Fibroblast of pulmonary artery (primary cell): ENCODE results near the gene MEIOB.

Experiments
- DNase-seq: peaks from one replicate; pipeline ENCODE4 v3.0.0-alpha.2; 2010; ENCODE audit warnings: low read depth
- H3K4me3 ChIP-seq: replicated peaks from 2 replicates; pipeline ENCODE4 v1.5.1; 2011; ENCODE audit warnings: low read depth, mild to moderate bottlenecking, control low read depth, low read length, moderate library complexity
- TF ChIP-seq, protein P1 (sequence below): IDR thresholded peaks from 2 replicates; pipeline ENCODE4 v1.5.1; 2011; ENCODE audit warnings: mild to moderate bottlenecking, control low read depth, low read length, inconsistent platforms; ENCODE audit errors: missing control alignments

Gene MEIOB

DNA sequence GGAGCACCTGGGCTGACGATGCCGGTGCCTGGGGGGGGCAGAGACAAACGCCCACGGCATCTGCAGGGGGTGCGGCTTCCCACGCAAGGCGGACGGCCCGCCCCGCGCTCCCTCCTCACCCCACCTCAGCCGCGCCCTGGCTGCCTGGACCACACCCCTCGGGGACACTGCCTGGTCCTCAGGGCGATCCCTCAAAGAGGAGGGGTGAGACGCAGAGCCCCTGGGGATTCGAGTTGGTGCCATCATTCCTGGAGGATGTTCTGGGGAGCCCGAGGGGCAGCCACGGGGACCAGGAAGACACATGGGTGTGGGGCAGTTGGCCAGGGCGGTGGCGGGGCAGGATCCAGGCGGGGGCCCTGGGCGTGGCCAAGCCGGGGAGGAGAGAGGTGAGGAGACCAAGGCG, 82.3 kb downstream of the MEIOB start:
- TF ChIP-seq, protein P1, sequence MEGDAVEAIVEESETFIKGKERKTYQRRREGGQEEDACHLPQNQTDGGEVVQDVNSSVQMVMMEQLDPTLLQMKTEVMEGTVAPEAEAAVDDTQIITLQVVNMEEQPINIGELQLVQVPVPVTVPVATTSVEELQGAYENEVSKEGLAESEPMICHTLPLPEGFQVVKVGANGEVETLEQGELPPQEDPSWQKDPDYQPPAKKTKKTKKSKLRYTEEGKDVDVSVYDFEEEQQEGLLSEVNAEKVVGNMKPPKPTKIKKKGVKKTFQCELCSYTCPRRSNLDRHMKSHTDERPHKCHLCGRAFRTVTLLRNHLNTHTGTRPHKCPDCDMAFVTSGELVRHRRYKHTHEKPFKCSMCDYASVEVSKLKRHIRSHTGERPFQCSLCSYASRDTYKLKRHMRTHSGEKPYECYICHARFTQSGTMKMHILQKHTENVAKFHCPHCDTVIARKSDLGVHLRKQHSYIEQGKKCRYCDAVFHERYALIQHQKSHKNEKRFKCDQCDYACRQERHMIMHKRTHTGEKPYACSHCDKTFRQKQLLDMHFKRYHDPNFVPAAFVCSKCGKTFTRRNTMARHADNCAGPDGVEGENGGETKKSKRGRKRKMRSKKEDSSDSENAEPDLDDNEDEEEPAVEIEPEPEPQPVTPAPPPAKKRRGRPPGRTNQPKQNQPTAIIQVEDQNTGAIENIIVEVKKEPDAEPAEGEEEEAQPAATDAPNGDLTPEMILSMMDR: no peak
- H3K4me3 ChIP-seq: no peak overlapping the region

DNA sequence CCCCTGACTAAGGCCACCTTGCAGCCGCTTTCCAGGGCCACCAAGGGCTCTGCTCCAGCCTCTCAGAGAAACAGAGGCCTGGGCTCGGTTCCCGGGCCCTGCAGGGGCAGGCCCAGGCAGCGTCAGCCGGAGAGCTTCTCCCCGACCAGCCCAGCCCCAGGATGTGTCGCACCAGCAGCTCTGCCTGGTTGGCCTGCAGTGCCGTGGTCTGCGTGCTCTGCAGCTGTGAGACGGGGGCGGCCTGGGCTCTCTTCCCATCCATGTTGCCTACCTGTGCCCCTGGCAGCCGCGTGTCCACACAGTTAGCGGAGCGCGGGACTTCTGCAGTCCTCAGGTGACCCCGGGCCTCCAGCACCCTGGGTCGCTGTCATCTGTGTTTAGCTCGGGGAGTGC, 83.3 kb downstream of the MEIOB start:
- no peak overlapping the region for H3K4me3 ChIP-seq
- DNase-seq: no peak
- TF ChIP-seq, protein P1: no peak

More for the DNA sequence above, 82.3 kb downstream of the MEIOB start:
- no peak for DNase-seq

DNA sequence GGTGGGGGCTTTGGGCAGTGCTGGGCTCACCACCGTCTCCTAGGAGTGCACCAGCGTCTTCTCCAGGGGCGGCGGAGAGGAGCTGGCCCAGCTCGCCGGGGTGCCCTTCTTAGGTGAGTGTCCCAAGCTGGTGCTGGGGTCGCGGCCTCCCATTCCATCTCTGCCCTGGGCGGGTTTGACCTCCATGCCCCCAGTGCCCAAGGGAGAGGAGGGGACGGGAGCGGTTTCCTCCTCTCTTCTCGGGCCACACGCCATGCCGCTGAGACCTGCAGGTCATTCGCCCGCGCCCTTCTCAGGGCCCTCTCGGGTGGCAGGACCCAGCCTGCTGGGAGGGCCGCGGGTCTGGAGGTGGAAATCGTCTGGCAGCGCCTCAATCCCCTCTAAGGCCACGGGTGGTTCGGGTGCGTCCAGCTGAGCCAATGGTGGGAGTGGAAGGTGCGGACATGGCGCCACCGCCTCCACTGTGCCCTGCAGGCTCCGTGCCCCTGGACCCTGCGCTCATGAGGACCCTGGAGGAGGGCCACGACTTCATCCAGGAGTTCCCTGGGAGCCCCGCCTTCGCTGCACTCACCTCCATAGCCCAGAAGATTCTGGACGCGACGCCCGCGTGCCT, 83.8 kb downstream of the MEIOB start:
- TF ChIP-seq, protein P1: no peak
- no peak for DNase-seq
- no peak overlapping the region for H3K4me3 ChIP-seq

DNA sequence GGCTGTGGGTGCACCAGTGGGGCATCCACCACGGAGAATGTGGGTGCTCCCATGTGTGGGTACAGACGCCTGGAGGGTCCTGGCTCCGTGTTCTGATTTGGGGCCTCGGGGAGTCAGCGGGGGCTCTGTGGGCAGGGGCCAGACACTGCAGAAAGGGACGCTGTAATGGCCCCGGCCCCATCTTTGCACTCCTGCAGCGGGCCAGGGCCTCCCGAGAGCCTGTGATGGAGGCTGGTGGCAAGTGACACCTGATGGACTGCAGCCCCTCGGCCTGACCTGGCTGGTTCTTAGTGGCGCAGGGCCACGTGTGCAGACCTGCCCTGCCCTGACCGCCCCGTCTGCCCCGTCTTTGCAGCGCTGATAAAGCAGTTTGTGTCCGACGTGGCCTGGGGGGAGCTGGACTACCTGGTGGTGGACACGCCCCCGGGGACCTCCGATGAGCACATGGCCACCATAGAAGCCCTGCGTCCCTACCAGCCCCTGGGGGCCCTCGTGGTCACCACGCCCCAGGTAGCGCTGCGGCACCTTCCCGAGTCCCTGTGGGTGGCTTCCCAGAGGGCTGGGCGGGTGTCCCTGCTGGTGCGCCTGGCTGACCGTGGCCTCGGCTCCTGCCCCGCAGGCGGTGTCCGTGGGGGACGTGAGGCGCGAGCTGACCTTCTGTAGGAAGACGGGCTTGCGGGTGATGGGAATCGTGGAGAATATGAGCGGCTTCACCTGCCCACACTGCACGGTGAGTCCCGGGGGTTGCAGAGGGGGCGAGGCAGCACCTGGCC, 84.5 kb downstream of the MEIOB start:
- no peak for DNase-seq
- TF ChIP-seq, protein P1: no peak
- no peak overlapping the region for H3K4me3 ChIP-seq

DNA sequence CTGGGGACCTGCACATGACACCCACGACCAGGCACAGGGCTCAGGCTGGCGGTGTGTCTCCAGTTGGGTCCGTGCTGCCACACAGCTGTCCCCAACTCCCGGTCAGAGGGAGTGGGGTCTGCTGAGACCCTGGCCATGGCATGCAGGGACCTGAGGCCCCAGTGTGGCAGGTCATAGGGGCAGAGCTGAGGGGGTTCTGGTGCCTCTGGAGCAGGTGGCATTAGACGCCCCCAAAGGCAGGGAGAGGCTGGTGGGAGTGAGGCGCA, 85.0 kb downstream of the MEIOB start:
- no peak for DNase-seq
- H3K4me3 ChIP-seq: no peak overlapping the region
- TF ChIP-seq, protein P1: no peak

DNA sequence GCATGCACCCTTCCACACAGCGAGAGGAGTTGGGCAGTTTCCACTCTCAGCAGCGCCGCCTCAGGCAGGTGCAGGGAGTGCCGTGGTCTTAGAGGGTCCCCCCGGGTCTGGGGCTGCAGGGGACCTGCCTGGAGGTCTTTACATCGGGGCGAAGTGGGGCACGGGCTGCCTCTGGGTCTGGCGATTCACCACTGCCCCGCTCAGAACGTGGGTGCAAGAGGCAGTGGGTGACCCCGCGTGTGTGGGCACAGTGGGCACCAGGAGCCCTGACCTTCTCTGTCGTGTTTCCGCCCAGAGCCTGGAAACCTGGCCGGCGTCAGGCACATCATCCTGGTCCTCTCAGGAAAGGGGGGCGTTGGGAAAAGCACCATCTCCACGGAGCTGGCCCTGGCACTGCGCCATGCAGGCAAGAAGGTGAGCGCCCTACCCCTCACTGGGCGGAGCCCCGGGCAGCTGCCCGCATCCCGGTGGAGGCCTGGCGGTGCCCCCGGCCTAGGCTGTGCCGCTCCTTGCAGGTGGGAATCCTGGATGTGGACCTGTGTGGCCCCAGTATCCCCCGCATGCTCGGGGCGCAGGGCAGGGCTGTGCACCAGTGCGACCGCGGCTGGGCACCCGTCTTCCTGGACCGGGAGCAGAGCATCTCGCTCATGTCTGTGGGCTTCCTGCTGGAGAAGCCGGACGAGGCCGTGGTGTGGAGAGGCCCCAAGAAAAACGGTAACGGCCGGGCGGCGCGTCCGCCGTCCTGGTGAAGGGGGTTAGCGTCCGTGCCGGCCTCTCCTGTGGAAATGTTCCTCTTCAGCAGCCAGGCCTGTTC, 85.5 kb downstream of the MEIOB start:
- TF ChIP-seq, protein P1: no peak
- DNase-seq: no peak
- no peak overlapping the region for H3K4me3 ChIP-seq
